ENCODE data around the gene SRGAP3.

The SRGAP3 gene

DNA sequence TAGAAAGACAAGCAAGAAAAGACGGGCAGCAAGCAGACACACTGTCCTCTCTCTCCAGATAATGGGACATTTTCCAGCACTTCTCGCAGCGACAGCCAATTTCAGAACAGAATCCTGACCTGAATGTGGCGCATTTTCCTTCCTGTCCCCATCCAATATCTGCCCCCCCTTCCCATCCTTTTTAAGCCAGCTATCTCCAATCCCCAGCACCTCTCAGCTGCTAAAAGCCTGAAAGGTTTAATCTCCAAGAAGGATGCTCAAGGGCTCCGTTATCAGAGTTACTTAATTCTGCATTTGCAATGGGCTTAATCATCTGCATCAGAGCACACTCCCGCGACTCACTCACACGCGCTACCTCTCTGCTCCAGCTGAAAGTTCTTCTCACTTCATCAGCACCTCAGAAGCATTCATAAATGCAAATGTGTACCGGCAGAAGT is 50.5 kb downstream of the SRGAP3 start:
- DNase-seq = no peak

DNA sequence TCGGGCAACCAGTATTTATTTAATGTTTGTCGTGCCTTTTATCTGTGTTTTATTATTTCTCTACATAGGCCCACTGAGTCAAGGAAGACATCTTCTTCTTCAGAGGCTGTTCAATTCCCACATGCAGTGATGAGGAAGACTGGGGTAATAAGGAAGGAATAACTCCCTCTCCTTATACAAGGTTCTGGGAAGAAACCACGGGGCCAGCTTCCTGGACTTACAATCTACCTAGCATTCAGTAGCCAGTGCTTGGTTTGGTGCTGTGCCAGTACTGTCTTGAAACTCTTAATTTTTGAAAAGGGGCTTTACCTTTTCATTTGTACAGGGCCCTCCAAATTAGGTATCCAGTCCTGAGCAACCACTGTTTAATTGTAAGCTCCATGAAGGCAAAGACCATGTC is 51.2 kb downstream of the SRGAP3 start:
- no peak for DNase-seq

DNA sequence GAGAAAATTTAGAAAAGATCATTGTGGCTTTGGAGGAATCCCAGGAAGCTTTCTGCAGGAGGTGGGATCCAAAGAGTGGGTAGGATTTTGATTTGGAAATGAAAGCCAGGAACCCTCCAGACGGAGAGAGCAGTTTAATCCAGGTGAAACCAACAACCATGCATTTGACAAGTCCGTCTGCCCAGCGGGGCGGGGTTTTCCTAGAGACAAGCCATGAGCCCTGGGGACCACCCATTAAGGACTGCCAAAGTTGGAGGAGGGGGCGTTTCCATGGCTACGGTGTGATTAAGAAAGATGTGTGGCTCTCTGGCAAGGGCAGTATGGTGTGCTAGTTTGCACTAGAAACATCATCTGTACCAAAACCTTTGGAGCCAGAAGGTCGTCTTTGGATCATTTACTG is 53.4 kb downstream of the SRGAP3 start:
- DNase-seq = no peak

DNA sequence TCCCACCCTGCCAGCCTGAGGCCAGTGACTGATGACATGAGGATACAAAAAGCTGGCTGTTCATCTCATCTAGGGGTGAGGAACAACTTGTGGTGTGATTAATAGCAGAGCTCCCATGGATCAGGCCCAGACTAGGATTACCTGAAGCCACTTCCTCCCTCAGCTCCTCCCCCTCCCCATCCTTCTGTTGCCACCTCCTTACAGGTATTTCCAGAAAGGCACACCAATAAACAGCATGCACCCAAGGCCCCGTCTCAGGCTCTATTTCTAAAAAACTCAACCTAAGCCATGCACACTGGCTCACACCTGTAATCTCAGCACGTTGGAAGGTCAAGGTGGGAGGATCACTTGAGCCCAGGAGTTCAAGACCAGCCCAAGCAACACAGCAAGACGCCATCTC is 54.1 kb downstream of the SRGAP3 start:
- no peak for DNase-seq

DNA sequence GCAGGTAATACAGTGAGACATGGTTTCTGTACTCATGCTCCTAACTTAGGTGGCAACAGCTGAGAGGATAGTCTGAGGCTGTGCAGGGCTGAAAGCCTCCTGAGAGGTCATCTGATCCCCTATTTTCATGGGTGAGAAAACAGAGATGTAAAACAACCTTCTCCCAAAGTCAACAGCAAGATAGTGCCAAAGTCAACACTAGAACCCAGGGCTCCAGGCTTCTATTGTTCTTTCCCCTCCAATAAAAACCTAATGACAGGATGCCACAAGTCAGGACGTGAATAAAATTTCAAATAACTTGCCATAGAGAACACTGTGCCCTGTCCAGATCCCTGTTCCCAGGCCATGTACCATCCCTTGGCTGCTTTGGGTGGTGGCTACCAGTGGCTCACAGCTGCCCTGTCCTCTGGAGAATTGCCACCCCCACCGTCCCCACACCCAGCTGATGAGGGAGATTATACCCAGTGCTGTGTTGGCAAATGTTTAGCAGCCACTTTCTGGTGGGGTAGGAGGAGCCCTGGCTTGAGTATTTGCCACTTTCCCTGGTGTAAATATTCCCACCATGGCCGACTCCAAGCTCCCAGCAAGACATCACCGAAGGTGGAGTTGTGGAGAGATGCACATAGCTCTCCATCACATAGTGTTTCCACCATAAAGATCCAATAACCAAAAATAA is 54.8 kb downstream of the SRGAP3 start:
- DNase-seq = no peak

DNA sequence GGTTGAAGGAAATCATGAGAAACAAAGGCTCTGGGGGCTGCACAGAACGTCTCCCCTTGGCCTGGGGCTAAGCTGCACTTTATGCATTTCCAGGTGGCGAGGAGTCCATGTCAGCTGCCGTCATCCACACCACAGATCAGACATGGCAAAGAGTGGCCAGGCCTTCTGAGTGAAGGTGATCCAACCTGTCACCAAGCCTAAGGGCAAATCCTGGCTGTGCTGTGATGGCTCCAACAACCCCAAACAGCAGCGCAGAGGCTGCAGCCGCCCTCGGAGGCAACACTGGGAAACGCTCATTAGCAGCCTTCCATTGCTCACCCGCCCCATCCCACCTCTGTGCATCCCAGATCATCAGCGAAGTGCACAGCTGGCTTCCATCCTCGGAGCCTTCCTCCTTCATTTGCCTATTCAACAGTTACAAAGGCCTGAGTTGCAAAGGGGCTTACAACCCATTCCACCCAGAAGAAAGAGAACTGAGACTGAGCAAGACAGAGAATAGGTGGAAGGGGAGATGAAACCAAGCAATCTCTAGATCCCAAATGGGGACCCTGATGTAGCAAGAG is 55.7 kb downstream of the SRGAP3 start:
- no peak for DNase-seq

DNA sequence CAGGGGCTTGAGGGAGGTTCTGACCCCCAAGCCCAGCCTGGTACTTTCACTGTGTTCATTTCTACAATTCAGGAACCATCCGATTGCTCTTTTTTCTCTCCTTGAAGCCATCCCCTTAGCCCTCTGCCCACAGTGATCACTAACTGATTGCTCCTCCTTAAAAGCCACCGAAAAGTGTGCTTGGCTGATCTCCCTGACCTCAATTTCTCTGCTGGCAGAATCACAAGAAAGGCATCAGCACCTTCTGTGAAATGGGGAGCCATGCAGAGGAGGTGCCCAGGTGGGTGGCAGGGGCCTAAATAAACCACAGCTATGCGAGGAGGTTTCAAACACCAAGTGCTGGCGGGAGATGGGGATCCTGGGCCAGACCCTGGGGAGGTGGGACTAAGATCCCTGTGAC is 56.2 kb downstream of the SRGAP3 start:
- DNase-seq = no peak

DNA sequence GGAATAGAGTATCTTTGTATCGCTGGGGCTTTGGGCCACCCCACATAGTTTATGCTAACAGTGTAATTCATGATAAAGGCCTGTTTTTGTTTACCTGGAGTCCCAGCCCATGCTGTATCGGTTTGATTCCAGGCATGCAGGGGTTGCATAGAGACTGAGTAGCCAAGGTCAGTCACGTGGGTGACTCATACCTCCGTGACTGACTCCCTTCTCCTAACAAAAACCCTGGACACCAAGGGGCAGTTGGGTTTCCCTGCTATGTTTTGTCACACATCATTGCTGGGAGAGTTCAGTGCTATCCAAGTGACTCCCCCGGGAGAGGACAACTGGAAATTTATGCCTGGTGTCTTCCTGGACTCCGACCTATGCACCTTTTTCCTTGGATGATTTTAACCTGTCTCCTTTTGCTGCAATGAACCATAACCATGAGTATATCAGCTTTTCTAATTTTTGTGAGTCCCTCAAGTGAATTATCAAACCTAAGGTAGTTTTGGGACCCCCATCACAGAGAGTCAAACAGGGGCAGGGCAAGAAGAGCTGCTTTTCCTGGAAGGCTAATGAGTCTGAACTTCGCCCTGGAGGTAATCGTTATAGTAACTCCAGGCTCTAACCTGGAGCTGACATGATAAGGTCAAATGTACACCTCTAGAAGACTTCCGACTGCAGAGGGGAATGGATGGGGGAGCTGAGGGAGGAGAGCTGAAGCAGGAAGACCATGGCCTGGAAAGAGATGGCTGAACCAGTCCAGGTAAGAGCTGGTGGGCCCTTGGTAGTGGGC is 57.0 kb downstream of the SRGAP3 start:
- DNase-seq = no peak

DNA sequence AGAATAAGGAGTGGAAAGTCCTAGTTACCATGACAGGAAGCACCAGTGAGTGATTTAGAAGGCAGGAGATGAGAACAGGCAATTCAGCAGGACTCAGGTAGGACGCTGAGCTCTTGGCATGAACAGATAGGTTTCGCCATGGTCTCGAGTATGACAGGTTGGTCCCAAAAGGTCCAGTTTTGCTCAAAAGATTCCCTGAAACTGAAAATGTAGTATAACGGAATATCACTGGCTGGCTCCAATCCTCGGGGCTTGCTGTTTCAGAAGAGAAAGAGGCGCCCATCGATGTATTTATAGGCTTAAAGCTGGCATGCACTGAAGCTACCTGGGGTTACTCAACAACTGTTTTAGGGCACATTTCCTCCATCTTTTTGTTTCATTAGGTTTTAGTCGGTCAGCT is 59.2 kb downstream of the SRGAP3 start:
- no peak for DNase-seq

DNA sequence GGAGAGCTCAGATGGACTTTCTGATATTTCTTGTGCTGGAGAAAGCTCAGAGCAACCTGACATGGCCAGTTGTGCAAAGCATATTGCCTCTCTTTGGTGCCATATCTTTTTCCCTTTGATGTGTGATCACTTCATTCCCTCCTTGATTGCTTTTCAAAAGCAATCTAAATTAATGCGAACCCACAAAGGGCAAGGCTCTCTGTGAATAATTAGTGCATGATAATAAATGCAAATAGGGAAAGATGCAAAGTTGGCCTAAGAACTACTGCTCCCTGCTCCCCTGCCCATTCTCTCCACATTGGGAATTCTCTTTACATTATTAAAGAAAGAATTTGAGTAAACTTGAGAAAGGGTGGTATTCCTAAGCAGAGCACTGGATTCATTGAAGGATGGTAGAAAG is 60.9 kb downstream of the SRGAP3 start:
- DNase-seq = no peak

DNA sequence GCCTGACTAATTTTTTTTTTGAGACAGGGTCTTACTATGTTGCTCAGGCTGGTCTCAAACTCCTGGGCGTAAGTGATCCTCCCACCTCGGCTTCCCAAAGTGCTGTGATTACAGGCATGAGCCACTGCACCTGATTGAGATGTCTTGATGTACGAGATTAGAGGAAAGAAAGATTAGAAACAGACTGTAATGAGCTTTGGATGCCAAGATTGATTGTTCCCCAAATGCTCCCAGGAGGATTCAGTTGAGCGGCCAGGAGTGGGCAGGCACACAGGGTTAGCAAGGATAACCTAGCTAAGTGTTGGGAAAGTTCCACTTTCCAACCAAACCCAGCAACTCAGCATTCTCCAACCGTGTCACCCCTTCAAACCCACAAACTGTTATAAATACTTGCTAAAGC is 63.7 kb downstream of the SRGAP3 start:
- no peak for DNase-seq

DNA sequence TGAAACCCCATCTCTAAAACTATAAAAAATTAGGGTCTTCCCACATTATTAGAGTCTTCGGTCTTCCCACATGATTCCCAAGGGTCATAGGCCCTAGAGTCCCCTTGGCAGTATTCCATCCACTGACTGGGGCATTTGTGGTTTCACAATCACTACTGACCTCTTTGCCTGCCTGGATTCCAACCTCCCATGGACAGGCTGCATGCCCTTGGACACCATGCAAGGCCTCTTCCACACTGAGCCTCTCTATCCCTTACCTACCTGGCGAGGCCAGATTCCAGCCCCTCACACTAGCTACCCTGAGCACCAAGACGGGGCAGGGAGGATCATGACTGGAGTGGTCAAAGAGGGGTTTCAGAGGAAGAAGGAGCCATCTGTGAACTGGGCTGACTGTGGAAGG is 64.4 kb downstream of the SRGAP3 start:
- DNase-seq = no peak

DNA sequence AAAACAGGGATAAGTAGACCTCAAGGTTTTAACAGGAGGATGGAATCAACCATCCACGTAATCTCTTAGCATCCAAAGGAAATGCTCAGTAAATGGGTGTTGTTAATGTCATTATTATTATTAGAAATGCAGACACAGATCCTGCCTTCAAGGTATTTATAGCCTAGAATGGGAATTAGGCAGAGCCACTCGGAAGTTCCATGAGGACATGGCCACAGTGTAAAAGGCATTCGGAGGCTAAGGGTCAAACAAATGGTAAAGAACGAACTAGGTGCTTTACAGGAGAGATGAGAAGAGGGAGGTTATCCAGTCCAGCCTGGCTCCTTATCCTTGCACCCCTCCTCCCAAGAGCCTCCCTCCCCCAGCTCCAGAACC is 65.0 kb downstream of the SRGAP3 start:
- no peak for DNase-seq

DNA sequence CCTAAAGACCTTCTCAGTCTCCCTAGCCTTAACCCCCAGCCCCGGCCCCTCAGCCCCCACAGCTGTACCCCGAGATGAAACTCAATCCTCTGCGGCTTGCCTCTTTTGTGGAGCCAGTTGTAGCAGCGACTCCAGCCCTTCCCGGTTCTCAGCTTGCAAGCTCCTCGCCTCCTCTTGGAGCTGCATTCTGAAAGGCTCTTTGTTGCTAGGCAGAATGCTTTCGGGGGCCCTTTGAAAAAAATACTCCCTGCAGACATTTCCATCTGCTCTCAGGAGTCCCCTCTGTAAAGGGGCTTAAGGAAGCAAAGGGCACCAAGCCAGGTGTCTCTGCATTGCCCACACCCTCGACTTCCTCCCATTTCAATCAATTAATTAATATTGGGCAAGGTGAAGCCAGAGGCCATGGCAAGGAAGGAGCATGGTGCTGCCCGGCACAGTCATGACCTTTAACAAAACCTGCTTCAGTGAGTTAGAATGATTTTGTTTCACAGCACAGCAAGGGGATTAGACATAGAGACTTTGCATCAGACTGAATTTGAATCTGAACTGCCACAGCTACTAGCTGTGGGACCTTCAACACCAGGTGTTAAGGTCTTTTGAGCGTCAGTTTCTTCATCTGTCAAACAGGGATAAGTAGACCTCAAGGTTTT is 65.5 kb downstream of the SRGAP3 start:
- DNase-seq = no peak

DNA sequence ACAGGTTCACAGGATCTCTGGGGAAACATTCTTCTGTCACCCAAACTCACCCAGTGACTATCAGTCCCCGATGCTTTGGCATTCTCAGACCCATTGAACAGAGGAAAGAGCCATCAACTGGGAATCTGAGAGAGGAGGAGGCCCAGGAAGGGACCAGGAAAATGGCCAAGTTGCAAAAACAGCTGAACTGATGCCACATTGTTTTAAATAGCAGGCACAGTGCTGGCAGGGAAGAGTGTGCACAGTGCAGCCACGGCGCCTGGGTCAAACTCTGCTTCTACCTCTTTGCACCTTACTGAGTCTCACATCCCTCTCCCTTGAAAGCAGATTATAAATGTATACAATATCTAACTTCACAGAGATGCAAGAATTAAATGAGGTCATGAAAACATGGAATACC is 66.4 kb downstream of the SRGAP3 start:
- no peak for DNase-seq

DNA sequence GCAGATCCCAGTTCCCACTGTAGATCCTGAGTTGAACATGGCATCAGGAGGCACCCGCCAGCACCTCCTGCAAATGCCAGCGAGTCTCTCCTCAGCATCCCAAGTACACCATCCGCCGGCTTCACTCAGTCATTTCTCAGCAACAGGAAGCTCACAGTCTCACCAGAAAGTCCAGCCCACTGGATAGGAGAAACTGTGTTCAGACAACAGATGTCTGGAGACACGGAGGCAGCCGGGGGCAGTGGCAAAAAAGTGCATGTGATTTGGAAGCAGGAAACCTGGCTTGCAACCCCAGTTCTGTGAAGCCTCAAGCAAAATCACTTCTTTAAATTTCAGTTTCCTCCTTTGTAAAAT is 68.7 kb downstream of the SRGAP3 start:
- no peak for DNase-seq

DNA sequence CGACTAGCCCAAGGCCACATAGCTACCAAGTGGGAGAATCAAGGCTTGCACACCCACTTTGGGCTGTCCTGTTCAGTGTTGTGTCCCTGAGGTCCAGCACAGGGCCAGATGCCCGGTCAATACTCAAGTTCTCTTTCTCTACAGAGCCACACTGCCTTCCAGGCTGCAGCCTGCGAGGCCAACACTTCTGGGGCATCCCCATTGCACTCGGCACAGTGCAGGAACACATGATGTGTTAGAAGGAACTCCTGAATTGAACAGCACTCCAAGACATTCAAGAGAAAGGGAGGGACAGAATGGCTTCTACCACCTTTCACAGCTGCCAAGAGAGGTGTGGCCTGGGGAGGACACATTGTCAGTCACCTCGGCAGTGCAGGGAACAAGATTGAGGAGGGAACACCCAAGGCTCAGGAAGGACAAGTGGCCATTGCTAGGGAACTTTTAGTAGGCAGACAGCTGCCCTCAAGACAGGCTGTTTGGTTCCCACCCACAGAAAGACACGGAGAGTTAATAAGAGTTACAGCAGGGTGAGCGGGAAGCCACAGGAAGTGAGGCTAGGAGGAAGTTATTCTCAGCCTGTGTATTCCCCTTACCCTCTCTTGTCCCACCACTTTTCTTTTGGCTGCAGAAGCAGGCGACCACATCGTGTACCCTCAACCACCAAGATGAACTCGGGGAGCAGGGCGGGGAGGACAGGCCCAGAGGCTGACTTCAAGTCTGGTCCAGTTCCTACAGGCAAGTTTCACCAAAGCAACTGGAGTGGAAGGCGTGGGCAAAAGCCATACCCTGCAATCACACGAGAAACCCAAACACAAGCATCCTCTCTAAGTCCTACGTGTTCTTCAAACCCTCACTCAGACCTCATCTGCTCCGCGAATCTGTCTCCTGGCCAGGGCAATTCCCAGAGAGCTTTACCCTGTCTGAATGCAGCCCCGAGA is 69.4 kb downstream of the SRGAP3 start:
- DNase-seq = no peak

DNA sequence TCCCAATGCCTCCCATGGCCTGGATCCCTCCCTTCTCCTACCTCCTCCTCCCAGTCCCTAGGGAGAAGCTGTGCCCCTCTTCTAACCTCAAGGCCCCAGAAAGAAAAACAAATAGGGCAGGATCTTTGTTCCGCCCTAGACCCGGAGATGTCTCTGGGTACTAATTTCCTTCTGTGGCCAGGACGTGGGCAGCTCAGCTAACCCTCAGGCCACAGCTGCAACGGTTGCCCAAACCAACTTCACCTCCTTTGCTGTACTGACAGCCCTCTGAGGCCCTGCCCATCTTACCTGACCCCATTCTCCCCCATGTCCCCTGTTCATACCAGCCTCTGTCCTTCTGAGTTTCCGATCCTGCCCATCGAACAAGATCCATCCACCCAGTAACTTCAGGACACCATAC is 70.7 kb downstream of the SRGAP3 start:
- DNase-seq = no peak

DNA sequence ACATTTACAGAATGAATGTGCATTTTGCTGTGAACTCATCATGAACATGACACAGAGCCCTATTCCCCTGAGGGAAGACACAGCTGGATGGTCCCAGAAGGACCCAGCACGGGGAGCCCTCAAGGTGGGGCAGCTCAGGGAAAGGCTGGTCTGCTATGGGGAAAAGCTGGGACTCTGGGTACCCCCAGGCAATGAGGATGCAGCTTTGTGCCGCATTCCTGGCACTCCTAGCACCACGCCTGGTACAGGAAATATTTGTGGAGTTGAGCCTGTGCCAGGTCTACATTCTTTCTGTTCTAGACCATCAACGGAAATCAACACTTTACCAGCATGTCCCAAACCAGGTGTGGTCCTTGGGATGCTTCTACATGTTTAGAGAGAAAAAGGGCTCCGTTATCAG is 74.0 kb downstream of the SRGAP3 start:
- DNase-seq = no peak

DNA sequence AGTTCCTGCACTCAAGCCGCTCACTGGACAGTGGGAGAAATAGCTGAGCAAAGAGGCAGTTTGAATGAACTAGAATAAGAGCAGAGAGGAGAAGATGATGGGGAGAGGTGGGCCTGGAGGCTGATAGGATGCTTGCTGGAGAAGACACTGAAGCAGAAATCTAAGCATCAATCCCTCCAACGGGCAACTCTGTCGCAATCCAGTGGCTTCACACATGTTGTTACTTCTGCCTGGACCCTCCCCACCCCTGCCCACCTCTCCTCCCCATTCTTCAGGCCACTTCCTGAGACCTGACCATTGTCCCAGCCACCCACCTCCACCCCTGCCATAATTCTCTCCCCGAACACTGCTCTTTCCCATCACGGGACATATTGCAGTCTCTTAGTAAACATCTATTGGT is 76.0 kb downstream of the SRGAP3 start:
- DNase-seq = no peak

DNA sequence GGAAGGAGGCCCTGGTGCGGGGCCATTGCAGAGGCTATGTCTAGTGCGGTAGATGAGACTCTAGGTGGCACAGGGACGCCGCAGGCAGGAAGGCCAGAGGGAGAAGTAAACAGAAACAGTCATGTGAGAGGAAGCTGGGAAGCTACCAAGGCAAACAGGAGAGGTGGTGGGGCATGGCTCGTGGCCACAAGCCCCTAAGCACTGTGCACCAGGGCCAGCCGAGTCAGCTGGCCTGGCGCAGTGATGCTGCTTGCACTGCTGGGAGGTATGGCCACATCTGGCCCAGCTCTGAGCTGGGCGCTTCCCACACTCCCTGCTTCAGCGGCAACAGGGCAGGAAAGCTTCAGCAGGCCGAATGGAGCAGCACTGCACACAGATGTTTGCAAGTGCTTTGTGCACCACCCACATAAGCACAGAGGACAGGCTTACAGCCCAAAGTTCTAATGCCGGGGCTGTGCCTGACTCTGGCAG is 76.6 kb downstream of the SRGAP3 start:
- DNase-seq = no peak

DNA sequence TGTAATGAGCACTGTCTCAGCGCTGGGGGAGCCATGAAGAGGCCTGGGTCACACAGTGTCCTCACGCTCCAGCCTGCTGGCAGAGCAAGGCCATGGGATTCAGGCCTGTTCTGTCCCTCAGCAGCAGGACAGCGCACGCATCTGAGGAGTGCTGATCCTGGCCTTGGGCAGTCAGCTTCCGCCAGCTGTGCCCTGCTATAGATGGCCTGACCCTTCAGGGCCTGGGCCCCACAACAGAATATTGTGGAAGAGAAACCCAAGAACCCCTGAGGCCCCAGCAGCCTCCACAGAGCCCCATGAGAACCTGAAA is 78.6 kb downstream of the SRGAP3 start:
- no peak for DNase-seq
